Esophagus muscularis mucosa (tissue), 4 donors: Measurements from ENCODE around the gene STX18.

Experiments
- EP300 ChIP-seq: sonication (generic); formaldehyde crosslinking; IDR thresholded peaks from one replicate; pipeline ENCODE4 v1.6.1; 2017; ENCODE audit warnings: antibody characterized with exemption
- POLR2A ChIP-seq: fragments of 450-650 bp; IDR thresholded peaks from one replicate; pipeline ENCODE4 v1.6.1; 2017; ENCODE audit warnings: antibody characterized with exemption, moderate library complexity, mild to moderate bottlenecking, low read depth
- TF ChIP-seq, protein P1 (sequence below), 3 experiments: fragments of 200-600 bp in 2 of 3; fragments of 450-650 bp in 1 of 3; sonication (generic) in 2 of 3; IDR thresholded peaks; one replicate each; pipeline ENCODE4 v1.5.1; 2017 to 2019; ENCODE audit warnings: antibody characterized with exemption in 3 of 3, mild to moderate bottlenecking in 2 of 3, moderate library complexity in 1 of 3

DNA sequence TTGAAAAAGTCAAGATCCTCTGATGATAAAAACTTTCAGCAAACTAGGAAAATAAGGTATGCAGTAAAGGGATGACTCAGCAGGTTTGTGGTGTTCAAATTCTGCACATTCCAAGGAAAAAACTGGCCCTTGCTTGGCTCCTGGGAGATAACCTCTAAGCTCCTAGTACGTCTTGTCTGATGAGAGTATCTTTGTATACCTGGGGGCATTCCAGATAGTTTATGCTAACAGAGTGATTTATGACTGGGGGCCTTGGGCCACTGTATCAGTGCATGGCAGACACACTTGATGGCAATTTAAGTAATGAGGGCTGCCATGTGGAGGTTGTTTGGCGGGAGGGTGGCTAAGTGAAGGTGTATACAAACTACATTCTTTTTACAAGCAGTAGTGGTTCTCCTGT is 98.0 kb downstream of the STX18 start:
- TF ChIP-seq, protein P1, sequence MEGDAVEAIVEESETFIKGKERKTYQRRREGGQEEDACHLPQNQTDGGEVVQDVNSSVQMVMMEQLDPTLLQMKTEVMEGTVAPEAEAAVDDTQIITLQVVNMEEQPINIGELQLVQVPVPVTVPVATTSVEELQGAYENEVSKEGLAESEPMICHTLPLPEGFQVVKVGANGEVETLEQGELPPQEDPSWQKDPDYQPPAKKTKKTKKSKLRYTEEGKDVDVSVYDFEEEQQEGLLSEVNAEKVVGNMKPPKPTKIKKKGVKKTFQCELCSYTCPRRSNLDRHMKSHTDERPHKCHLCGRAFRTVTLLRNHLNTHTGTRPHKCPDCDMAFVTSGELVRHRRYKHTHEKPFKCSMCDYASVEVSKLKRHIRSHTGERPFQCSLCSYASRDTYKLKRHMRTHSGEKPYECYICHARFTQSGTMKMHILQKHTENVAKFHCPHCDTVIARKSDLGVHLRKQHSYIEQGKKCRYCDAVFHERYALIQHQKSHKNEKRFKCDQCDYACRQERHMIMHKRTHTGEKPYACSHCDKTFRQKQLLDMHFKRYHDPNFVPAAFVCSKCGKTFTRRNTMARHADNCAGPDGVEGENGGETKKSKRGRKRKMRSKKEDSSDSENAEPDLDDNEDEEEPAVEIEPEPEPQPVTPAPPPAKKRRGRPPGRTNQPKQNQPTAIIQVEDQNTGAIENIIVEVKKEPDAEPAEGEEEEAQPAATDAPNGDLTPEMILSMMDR (IDR thresholded peaks at IDR 0.05) = no peak
- no peak for TF ChIP-seq POLR2A
- TF ChIP-seq EP300 = no peak
